H9 (cell line): ENCODE results near the gene CALN1. TPM values are rescaled to one million over a fixed set of nuclear protein-coding genes. Genes with fewer than 3 reads are reported as not detected.

Experiments used
- DNase-seq: peaks from one replicate; pipeline ENCODE4 v3.0.0-alpha.2; 2017
- H2AFZ ChIP-seq: one replicate; pipeline ENCODE4 v1.6.1; 2013; ENCODE audit warnings: mild to moderate bottlenecking, low read length, control low read depth, moderate library complexity
- H2AK5ac ChIP-seq: 2 replicates; pipeline ENCODE4 v1.6.1; 2013; ENCODE audit warnings: low read length, control low read depth, mixed read lengths; ENCODE audit not compliant: insufficient read length
- H2BK120ac ChIP-seq: one replicate; pipeline ENCODE4 v1.6.1; 2013; ENCODE audit warnings: low read depth, mild to moderate bottlenecking, low read length, control low read depth, inconsistent platforms; ENCODE audit not compliant: poor library complexity, severe bottlenecking
- H2BK12ac ChIP-seq: 2 replicates; pipeline ENCODE4 v1.6.1; 2013; ENCODE audit warnings: low read length, control low read depth, mixed read lengths, low read depth; ENCODE audit not compliant: insufficient read length
- H2BK15ac ChIP-seq: 2 replicates; pipeline ENCODE4 v1.6.1; 2013; ENCODE audit warnings: low read depth, low read length, control low read depth
- H2BK20ac ChIP-seq: one replicate; pipeline ENCODE4 v1.6.1; 2013; ENCODE audit warnings: low read depth, mild to moderate bottlenecking, low read length, control low read depth, inconsistent platforms; ENCODE audit not compliant: poor library complexity, severe bottlenecking
- H2BK5ac ChIP-seq: 2 replicates; pipeline ENCODE4 v1.6.1; 2013; ENCODE audit warnings: low read length, control low read depth, mixed read lengths; ENCODE audit not compliant: insufficient read length
- H3K14ac ChIP-seq: 2 replicates; pipeline ENCODE4 v1.6.1; 2013; ENCODE audit warnings: low read length, control low read depth; ENCODE audit not compliant: insufficient read depth
- H3K18ac ChIP-seq: 2 replicates; pipeline ENCODE4 v1.6.1; 2013; ENCODE audit warnings: low read depth, mild to moderate bottlenecking, mixed read lengths, low read length, control low read depth; ENCODE audit not compliant: insufficient read length
- H3K23ac ChIP-seq: 2 replicates; pipeline ENCODE4 v1.6.1; 2013; ENCODE audit warnings: low read length, control low read depth, mixed read lengths, low read depth; ENCODE audit not compliant: insufficient read length
- H3K23me2 ChIP-seq: 2 replicates; pipeline ENCODE4 v1.6.1; 2013; ENCODE audit warnings: low read depth, mild to moderate bottlenecking, mixed read lengths, low read length, control low read depth; ENCODE audit not compliant: insufficient read length, poor library complexity, severe bottlenecking
- H3K27ac ChIP-seq: 2 replicates; pipeline ENCODE4 v1.5.1; 2013; ENCODE audit warnings: low read length, control low read depth, mixed read lengths, low read depth; ENCODE audit not compliant: insufficient read length
- H3K27me3 ChIP-seq: 2 replicates; pipeline ENCODE4 v1.6.1; 2013; ENCODE audit warnings: low read length, control low read depth, inconsistent platforms; ENCODE audit not compliant: insufficient read depth
- H3K4ac ChIP-seq: 2 replicates; pipeline ENCODE4 v1.6.1; 2013; ENCODE audit warnings: low read depth, mild to moderate bottlenecking, control low read depth, inconsistent platforms, low read length, moderate library complexity
- H3K4me1 ChIP-seq: 2 replicates; pipeline ENCODE4 v1.6.1; 2013; ENCODE audit warnings: low read length, control low read depth, inconsistent platforms; ENCODE audit not compliant: insufficient read depth
- H3K4me2 ChIP-seq: 2 replicates; pipeline ENCODE4 v1.6.1; 2013; ENCODE audit warnings: low read length, control low read depth, mixed read lengths; ENCODE audit not compliant: insufficient read length, insufficient read depth
- H3K56ac ChIP-seq: 2 replicates; pipeline ENCODE4 v1.6.1; 2013; ENCODE audit warnings: low read depth, mild to moderate bottlenecking, mixed read lengths, low read length, control low read depth; ENCODE audit not compliant: insufficient read length
- H3K79me1 ChIP-seq: 2 replicates; pipeline ENCODE4 v1.6.1; 2013; ENCODE audit warnings: low read depth, mild to moderate bottlenecking, moderate library complexity, low read length, control low read depth, inconsistent platforms; ENCODE audit not compliant: insufficient read depth, poor library complexity, severe bottlenecking
- H3K79me2 ChIP-seq: 2 replicates; pipeline ENCODE4 v1.6.1; 2013; ENCODE audit warnings: low read length, control low read depth, inconsistent platforms; ENCODE audit not compliant: insufficient read depth
- H3K9ac ChIP-seq: 2 replicates; pipeline ENCODE4 v1.6.1; 2013; ENCODE audit warnings: low read length, control low read depth, mixed read lengths; ENCODE audit not compliant: insufficient read length; ENCODE audit errors: extremely low read depth
- H3K9me3 ChIP-seq: one replicate; pipeline ENCODE4 v1.6.1; 2013; ENCODE audit warnings: low read depth, low read length, inconsistent platforms; ENCODE audit not compliant: control insufficient read depth
- H3T11ph ChIP-seq: one replicate; pipeline ENCODE4 v1.6.1; 2013; ENCODE audit warnings: mild to moderate bottlenecking, low read length, control low read depth, inconsistent platforms
- H4K20me1 ChIP-seq: one replicate; pipeline ENCODE4 v1.6.1; 2013; ENCODE audit not compliant: control insufficient read depth, insufficient read length, insufficient read depth
- H4K5ac ChIP-seq: 2 replicates; pipeline ENCODE4 v1.6.1; 2013; ENCODE audit warnings: low read depth, mild to moderate bottlenecking, mixed read lengths, low read length, control low read depth; ENCODE audit not compliant: insufficient read length
- H4K8ac ChIP-seq: replicated peaks from 2 replicates; pipeline ENCODE4 v1.6.1; 2013; ENCODE audit warnings: low read length, control low read depth, mixed read lengths, low read depth; ENCODE audit not compliant: insufficient read length
- H4K91ac ChIP-seq: 2 replicates; pipeline ENCODE4 v1.6.1; 2013; ENCODE audit warnings: low read depth, mild to moderate bottlenecking, moderate library complexity, mixed read lengths, low read length, control low read depth; ENCODE audit not compliant: insufficient read length
- H3K27ac Mint-ChIP-seq, 3 experiments: 2 replicates in 2 of 3; 3 replicates in 1 of 3; pipeline ENCODE4 v1.8.0; 2020 to 2021; ENCODE audit warnings: mixed read lengths in 3 of 3, mild to moderate bottlenecking in 1 of 3, moderate library complexity in 1 of 3
- H3K27me3 Mint-ChIP-seq: 2 replicates; pipeline ENCODE4 v1.8.0; 2021; ENCODE audit warnings: low read depth, mild to moderate bottlenecking, moderate library complexity, mixed read lengths
- H3K36me3 Mint-ChIP-seq, 3 experiments: 2 replicates in 2 of 3; 3 replicates in 1 of 3; pipeline ENCODE4 v1.8.0; 2020 to 2021; ENCODE audit warnings: low read depth in 3 of 3, mixed read lengths in 3 of 3; ENCODE audit not compliant: insufficient read depth in 1 of 3
- H3K4me1 Mint-ChIP-seq, 2 experiments: 2 replicates each; pipeline ENCODE4 v1.8.0; 2020; ENCODE audit warnings: mixed read lengths in 2 of 2
- H3K4me3 Mint-ChIP-seq, 2 experiments: 2 replicates in 1 of 2; 3 replicates in 1 of 2; pipeline ENCODE4 v1.8.0; 2020 to 2021; ENCODE audit warnings: mild to moderate bottlenecking in 2 of 2, mixed read lengths in 2 of 2, moderate library complexity in 1 of 2
- H3K9me3 Mint-ChIP-seq, 2 experiments: 2 replicates in 1 of 2; 3 replicates in 1 of 2; pipeline ENCODE4 v1.8.0; 2020; ENCODE audit warnings: mild to moderate bottlenecking in 2 of 2, mixed read lengths in 2 of 2, moderate library complexity in 1 of 2
- WGBS: extraction: QIAGEN DNeasy Blood & Tissue Kit; methylation state at CpG from one replicate; pipeline ENCODE4 v1.1.7; 2013; ENCODE audit warnings: missing lambda C conversion rate, low lambda C conversion rate, mixed read lengths; ENCODE audit not compliant: insufficient read length; ENCODE audit errors: extremely low coverage; 5-methylcytosine and 5-hydroxymethylcytosine counted together
- total RNA-seq: library from RNA; stranded (reverse); gene quantifications from 2 replicates; pipeline ENCODE4 v1.2.1, GENCODE V29; 2021
- TF ChIP-seq, protein P1 (sequence below): fragments of 200-600 bp; sonication (generic); conservative IDR thresholded peaks from 3 replicates; pipeline ENCODE4 v1.8.0; 2021; ENCODE audit warnings: antibody characterized with exemption, mild to moderate bottlenecking

CALN1 gene
- total RNA-seq, 1 experiment from 2014 or later, result 2.8 TPM

DNA sequence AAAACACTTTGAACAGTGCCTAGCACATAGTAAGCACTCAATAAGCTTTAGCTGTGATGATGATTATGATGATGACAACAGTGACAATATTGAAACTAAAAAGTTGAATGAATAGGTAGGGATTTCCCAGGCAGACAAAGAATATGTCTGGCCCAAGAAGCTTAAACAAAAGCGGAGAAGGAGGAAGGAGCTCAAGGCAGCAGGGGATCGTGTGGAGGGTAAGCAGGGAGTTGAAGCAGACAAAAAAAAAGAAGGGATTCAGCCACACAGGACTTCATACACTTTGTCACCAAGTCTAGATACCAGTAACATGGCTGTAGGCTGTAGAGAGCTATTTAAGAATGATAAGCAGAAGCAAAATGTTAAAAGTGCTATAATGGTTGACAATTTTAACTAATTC lies 144.0 kb downstream of the CALN1 start:
- Histone ChIP-seq H4K20me1 (no peaks in the 10 kb centered on the region), H3K23me2 (no peaks in the 10 kb centered on the region), H2BK15ac (no peak overlapping the region), H2BK120ac (no peak overlapping the region), H2BK12ac (no peak overlapping the region), H2AK5ac (no peak overlapping the region), H3K4me1 (peaks cover 9% of the 10 kb centered on the region; the same call in 1 of the 2 replicates), H4K5ac (no peak overlapping the region), H3K18ac (no peak overlapping the region), H3T11ph (no peak overlapping the region), H3K9me3 (no peaks in the 10 kb centered on the region), H2BK5ac (no peak overlapping the region), H3K79me2 (no peaks in the 10 kb centered on the region; the same call in 1 of the 2 replicates), H3K4me2 (no peak overlapping the region), H3K27me3 (no peaks in the 10 kb centered on the region), H3K56ac (no peak overlapping the region), H4K91ac (no peak overlapping the region), H3K79me1 (no peaks in the 10 kb centered on the region), H3K9ac (no peak overlapping the region), H3K14ac (no peak overlapping the region), H4K8ac (no peak overlapping the region), H2AFZ (no peak overlapping the region), H2BK20ac (no peak overlapping the region), H3K23ac (no peak overlapping the region), H3K4ac (no peak overlapping the region), H3K27ac (no peak overlapping the region)
- WGBS, result no CpG with 5 or more reads among the region's 2 CpGs
- TF ChIP-seq, protein P1, sequence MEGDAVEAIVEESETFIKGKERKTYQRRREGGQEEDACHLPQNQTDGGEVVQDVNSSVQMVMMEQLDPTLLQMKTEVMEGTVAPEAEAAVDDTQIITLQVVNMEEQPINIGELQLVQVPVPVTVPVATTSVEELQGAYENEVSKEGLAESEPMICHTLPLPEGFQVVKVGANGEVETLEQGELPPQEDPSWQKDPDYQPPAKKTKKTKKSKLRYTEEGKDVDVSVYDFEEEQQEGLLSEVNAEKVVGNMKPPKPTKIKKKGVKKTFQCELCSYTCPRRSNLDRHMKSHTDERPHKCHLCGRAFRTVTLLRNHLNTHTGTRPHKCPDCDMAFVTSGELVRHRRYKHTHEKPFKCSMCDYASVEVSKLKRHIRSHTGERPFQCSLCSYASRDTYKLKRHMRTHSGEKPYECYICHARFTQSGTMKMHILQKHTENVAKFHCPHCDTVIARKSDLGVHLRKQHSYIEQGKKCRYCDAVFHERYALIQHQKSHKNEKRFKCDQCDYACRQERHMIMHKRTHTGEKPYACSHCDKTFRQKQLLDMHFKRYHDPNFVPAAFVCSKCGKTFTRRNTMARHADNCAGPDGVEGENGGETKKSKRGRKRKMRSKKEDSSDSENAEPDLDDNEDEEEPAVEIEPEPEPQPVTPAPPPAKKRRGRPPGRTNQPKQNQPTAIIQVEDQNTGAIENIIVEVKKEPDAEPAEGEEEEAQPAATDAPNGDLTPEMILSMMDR, result no peak
- DNase-seq, result no peak
- H3K9me3 Mint-ChIP-seq, result peaks cover 6 to 7% of the 10 kb centered on the region in 2 experiments; a peak in 4 of 5 replicates
- no peaks in the 10 kb centered on the region; the same call in 1 of the 2 replicates for H3K27me3 Mint-ChIP-seq
- peaks cover 45 to 48% of the 10 kb centered on the region in 2 experiments for H3K4me1 Mint-ChIP-seq
- no peak overlapping the region for H3K4me3 Mint-ChIP-seq
- H3K27ac Mint-ChIP-seq, result peak overlapping the region in 1 of 3 experiments; percentile 47; a peak in 1 of 7 replicates
- H3K36me3 Mint-ChIP-seq, result peaks cover 2 to 24% (median 20%) of the 10 kb centered on the region in 3 experiments
